Activated CD8-positive, alpha-beta T cell treated with anti-CD3 and anti-CD28 coated beads for 36 hours (primary cell): Measurements from ENCODE around the gene ZNRF3. TPM values are rescaled to one million over a fixed set of nuclear protein-coding genes. Genes with fewer than 3 reads are reported as not detected.

Source experiments
- ATAC-seq: fragments of 200-7000 bp; cut with Tn5 transposase; one replicate; pipeline ENCODE4 v1.10.0; 2021; ENCODE audit warnings: mild to moderate bottlenecking, moderate library complexity
- CTCF ChIA-PET: fragments of 350-600 bp; sonication (Branson Sonifier 250); formaldehyde crosslinking; loops from one replicate; lab custom pipeline; 2021; ENCODE audit warnings: antibody characterized with exemption; lab: Charles Lee
- POLR2A ChIA-PET: fragments of 350-600 bp; sonication (Branson Sonifier 250); formaldehyde crosslinking; loops from one replicate; lab custom pipeline; 2021; ENCODE audit warnings: antibody characterized with exemption; lab: Charles Lee
- DNase-seq: peaks from one replicate; pipeline ENCODE4 v3.0.0-alpha.2; 2020
- H3K27ac Mint-ChIP-seq: one replicate; pipeline ENCODE4 v1.8.0; 2021; ENCODE audit warnings: mild to moderate bottlenecking, mixed read lengths
- H3K27me3 Mint-ChIP-seq: one replicate; pipeline ENCODE4 v1.8.0; 2021; ENCODE audit warnings: mixed read lengths
- H3K36me3 Mint-ChIP-seq: one replicate; pipeline ENCODE4 v1.8.0; 2021; ENCODE audit warnings: low read depth, mixed read lengths
- H3K4me1 Mint-ChIP-seq: one replicate; pipeline ENCODE4 v1.8.0; 2021; ENCODE audit warnings: low read depth, mixed read lengths
- H3K4me3 Mint-ChIP-seq: one replicate; pipeline ENCODE4 v1.8.0; 2021; ENCODE audit warnings: mild to moderate bottlenecking, moderate library complexity, mixed read lengths
- H3K9me3 Mint-ChIP-seq: one replicate; pipeline ENCODE4 v1.8.0; 2021; ENCODE audit warnings: mixed read lengths
- CTCF ChIP-seq: fragments of 200-600 bp; IDR thresholded peaks from one replicate; pipeline ENCODE4 v1.8.0; 2022; ENCODE audit warnings: antibody characterized with exemption, mild to moderate bottlenecking
- intact Hi-C: fragments of 100-400 bp; cut with micrococcal nuclease; formaldehyde crosslinking; loops from one replicate; pipeline ENCODE4 v1.10.0; 2022
- total RNA-seq, 2 experiments: library from RNA; stranded (reverse); gene quantifications; one replicate each; pipeline ENCODE4 v1.2.3, GENCODE V29; 2021

ZNRF3 gene
- total RNA-seq, 2 experiments from 2014 or later: 2.0 to 2.5 TPM

- ATAC-seq: no peak
- H3K9me3 Mint-ChIP-seq: no peaks in the 10 kb centered on the region
- POLR2A ChIA-PET: no interaction called here
Measured at GRCh38 chr22:28902490-28902889, 19.1 kb downstream of the ZNRF3 start.

DNA sequence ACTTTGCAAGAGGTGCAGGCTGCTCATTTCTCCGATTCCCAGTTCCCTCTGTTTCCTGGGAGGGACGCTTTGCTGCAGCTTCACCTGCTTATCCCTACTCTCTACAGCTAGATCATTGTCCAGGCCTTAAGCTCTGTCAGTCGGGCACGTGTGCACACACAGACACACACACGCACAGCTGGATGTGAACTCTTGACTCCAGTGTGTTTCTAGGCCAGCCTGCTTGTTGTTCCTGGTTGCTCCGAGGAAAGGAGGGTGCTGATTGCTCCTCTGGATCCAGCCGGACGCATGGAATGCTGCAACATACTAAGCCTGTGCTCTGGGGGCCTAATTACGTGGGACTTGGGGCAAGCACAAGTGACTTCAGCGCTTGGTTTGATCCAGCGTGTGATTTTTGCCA lies 19.7 kb downstream of the ZNRF3 start:
- no peak for TF ChIP-seq CTCF
- Mint-ChIP-seq H3K27me3 (peaks cover 32% of the 10 kb centered on the region), H3K4me1 (peaks cover 32% of the 10 kb centered on the region), H3K36me3 (no peaks in the 10 kb centered on the region), H3K9me3 (no peaks in the 10 kb centered on the region), H3K4me3 (no peak overlapping the region), H3K27ac (no peak overlapping the region)
- ChIA-PET POLR2A (no interaction called here), CTCF (no interaction called here)
- no peak for ATAC-seq
- no peak for DNase-seq
- intact Hi-C loops: no loop called here

More at GRCh38 chr22:28902490-28902889, 19.1 kb downstream of the ZNRF3 start:
- Mint-ChIP-seq H3K36me3 (no peaks in the 10 kb centered on the region), H3K4me3 (no peak overlapping the region), H3K4me1 (peaks cover 26% of the 10 kb centered on the region), H3K27me3 (peaks cover 33% of the 10 kb centered on the region), H3K27ac (no peak overlapping the region)
- DNase-seq: no peak
- CTCF ChIA-PET: no interaction called here
- TF ChIP-seq CTCF: no peak
- intact Hi-C loops: no loop called here

GRCh38 chr22:28903729-28904128 lies 20.4 kb downstream of the ZNRF3 start:
- intact Hi-C loops: no loop called here
- H3K9me3 Mint-ChIP-seq: no peaks in the 10 kb centered on the region
- ChIA-PET CTCF (interaction anchor here (0.7 kb wide), 1 partner anchor 137 kb away, joined by 5 read pairs; no protein-coding TSS in a partner anchor), POLR2A (no interaction called here)
- H3K27ac Mint-ChIP-seq: no peak overlapping the region
- H3K36me3 Mint-ChIP-seq: no peaks in the 10 kb centered on the region
- DNase-seq (no peak), ATAC-seq (no peak)
- H3K4me3 Mint-ChIP-seq: no peak overlapping the region
- peaks cover 32% of the 10 kb centered on the region for H3K27me3 Mint-ChIP-seq
- no peak for TF ChIP-seq CTCF
- peaks cover 37% of the 10 kb centered on the region for H3K4me1 Mint-ChIP-seq

GRCh38 chr22:28904211-28904896 lies 21.0 kb downstream of the ZNRF3 start:
- POLR2A ChIA-PET: no interaction called here
- H3K27me3 Mint-ChIP-seq: peaks cover 28% of the 10 kb centered on the region
- TF ChIP-seq CTCF: no peak
- CTCF ChIA-PET: interaction anchor here (0.7 to 1.3 kb wide), 3 partner anchors 16 to 137 kb away, joined by 3 to 5 read pairs (median 3); no protein-coding TSS in a partner anchor
- no peaks in the 10 kb centered on the region for H3K9me3 Mint-ChIP-seq
- no peak overlapping the region for H3K27ac Mint-ChIP-seq
- no peak for DNase-seq
- no peaks in the 10 kb centered on the region for H3K36me3 Mint-ChIP-seq
- intact Hi-C loops: no loop called here
- H3K4me1 Mint-ChIP-seq: peaks cover 36% of the 10 kb centered on the region
- no peak for ATAC-seq
- H3K4me3 Mint-ChIP-seq: no peak overlapping the region

DNA sequence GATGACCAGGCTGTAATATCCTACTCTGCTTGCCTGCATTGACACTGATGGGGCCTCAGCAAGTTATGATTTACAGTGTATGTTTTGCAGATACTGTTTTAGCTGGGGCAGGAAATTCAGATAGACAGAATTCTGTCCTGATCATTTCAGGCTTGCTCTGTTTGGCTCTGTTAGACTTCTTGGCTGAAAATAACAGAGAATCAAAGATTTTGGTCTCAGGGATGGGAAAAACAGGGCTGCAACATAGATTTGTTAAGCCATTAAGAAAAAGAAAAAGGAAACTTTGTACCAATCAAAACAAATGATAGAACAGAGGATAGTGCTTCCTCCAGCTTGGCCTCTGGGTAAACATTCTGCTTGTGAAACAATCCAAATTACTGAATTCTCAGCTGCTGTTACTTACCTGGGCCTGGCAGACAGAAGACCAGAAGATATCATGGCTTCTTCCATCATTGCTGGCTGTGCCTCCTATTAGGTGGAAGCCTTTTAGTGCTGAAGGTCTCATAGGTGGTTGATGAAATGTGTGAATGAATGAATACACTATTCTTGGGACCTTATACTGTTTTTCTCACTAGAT lies 22.0 kb downstream of the ZNRF3 start:
- DNase-seq (no peak), ATAC-seq (no peak)
- intact Hi-C loops: no loop called here
- H3K27me3 Mint-ChIP-seq: peaks cover 24% of the 10 kb centered on the region
- H3K4me3 Mint-ChIP-seq: no peak overlapping the region
- ChIA-PET CTCF (interaction anchor here (1.0 to 1.3 kb wide), 4 partner anchors 10 to 50 kb away, joined by 3 to 4 read pairs (median 3); no protein-coding TSS in a partner anchor), POLR2A (no interaction called here)
- no peak for TF ChIP-seq CTCF
- peaks cover 30% of the 10 kb centered on the region for H3K4me1 Mint-ChIP-seq
- no peaks in the 10 kb centered on the region for H3K36me3 Mint-ChIP-seq
- H3K9me3 Mint-ChIP-seq: no peaks in the 10 kb centered on the region
- H3K27ac Mint-ChIP-seq: no peak overlapping the region
